Measurements from ENCODE around the gene JMJD1C.

The JMJD1C gene

DNA sequence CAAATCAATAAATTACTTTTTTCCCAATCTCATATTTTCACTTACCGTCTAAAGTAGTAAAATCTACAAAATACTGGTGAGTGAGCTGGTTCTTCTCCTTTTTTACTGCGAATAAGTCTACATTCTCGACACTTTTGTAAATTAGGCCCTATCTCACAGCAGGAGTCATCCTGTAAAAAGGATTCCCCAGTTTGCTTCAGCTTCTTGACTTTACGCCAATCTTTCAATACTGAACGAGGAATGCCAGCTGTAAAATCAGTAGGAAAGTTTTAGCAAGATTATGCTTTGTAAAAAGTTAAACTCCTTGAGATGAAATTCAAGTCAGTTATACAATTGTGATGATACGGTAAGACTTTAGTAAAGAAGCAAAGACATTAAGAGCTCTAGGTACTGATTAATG, 265.3 kb downstream of the JMJD1C start:
- H3K4me3 ChIP-seq (ENCODE audit: low read depth, low read length), result no peak overlapping the region
- TF ChIP-seq, protein P1, sequence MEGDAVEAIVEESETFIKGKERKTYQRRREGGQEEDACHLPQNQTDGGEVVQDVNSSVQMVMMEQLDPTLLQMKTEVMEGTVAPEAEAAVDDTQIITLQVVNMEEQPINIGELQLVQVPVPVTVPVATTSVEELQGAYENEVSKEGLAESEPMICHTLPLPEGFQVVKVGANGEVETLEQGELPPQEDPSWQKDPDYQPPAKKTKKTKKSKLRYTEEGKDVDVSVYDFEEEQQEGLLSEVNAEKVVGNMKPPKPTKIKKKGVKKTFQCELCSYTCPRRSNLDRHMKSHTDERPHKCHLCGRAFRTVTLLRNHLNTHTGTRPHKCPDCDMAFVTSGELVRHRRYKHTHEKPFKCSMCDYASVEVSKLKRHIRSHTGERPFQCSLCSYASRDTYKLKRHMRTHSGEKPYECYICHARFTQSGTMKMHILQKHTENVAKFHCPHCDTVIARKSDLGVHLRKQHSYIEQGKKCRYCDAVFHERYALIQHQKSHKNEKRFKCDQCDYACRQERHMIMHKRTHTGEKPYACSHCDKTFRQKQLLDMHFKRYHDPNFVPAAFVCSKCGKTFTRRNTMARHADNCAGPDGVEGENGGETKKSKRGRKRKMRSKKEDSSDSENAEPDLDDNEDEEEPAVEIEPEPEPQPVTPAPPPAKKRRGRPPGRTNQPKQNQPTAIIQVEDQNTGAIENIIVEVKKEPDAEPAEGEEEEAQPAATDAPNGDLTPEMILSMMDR (IDR thresholded peaks at IDR 0.05; ENCODE audit: low read depth, low read length), result no peak

DNA sequence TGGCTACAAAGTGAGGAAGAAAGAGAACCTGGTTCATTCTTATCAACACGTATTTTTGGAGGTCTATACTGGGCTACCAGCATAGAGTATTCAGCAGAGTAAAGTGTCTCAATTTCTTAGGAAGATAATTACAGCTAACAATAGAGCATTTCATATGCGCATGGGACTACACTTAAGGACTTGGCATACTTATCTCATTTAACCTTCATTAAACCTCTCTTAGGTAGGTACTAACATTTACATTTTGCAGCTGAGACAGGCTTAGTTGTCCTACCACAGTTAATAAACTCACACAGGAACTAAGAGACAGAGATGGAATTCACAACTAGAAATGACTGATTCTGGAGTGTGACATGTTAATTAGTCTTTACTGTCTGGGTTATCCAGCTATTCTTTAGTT, 266.1 kb downstream of the JMJD1C start:
- TF ChIP-seq, protein P1 (IDR thresholded peaks at IDR 0.05; ENCODE audit: low read depth, low read length), result no peak
- H3K4me3 ChIP-seq (ENCODE audit: low read depth, low read length), result no peak overlapping the region

DNA sequence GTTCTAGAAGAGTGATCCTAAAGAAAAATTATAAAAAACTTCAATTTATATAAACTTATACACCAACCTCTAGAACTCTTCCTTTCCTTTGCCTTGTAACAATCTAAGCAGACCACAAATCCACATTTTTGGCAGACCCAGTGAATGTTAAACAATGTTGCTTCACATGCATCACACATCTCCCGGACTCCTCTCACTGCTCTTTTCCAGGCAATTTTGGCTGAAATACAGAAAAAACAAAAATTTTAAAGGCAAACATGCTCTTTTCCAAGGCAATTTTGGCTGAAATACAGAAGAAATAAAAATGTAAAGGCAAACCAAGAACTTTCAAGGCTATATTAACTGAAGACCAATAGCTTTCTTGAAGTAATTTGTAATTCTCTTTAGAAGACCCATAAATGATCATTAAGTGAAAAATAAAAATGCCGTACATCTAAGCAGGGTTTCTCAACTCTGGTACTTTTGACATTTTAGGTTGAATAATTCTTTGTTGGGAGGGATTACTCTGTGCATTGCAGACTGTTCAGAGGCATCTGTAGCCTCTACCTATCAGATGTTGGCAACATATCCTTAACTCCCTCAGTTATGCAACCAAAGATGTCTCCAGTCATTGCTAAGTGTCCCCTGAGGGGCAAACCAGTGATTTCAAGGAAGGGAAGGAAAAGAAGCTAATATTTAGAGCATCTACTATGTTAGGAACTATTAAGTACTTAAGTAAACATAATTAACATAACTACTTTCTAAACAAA, 268.3 kb downstream of the JMJD1C start:
- TF ChIP-seq, protein P1 (IDR thresholded peaks at IDR 0.05; ENCODE audit: low read depth, low read length), result no peak

DNA sequence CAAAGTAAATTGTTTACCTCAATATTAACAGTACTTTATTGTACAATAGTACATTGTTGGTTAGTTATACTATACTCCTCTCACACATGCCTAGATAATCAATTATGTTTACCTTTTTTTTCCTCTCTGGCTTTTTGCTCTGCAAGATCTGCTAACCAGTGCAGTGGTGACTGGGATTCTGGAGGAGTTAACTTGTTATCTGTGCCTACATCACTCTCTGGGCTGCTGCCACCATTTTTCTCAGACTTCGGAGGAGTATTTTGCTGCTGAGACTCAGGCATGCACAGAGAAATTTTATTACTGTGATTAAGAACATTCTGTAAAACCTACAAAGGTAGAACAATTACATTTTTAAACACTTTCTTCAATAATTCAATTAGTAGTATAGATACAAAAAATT, 273.0 kb downstream of the JMJD1C start:
- no peak overlapping the region for H3K4me3 ChIP-seq (ENCODE audit: low read depth, low read length)
- TF ChIP-seq, protein P1 (IDR thresholded peaks at IDR 0.05; ENCODE audit: low read depth, low read length), result no peak

More for the DNA sequence above, 268.3 kb downstream of the JMJD1C start:
- no peak overlapping the region for H3K4me3 ChIP-seq (ENCODE audit: low read depth, low read length)

DNA sequence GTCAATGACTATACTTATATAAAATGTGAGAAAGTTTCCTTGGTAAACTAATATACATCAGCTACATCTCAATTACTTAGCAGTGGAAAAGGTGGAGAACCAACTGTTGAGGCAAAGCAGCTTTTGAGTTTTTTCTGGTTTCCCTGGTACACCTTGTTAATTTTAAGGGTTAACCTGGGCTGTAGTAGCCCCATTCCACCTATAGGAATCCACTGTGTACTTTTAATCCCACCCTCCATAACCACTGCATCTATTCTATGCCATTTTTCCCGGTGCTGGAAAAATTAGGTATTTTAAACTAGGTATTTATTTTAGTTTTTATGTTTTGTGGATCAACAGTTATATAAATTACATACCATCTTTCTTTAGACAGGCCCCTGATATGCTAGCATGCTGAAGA, 290.2 kb downstream of the JMJD1C start:
- TF ChIP-seq, protein P1 (IDR thresholded peaks at IDR 0.05; ENCODE audit: low read depth, low read length), result no peak
- no peak overlapping the region for H3K4me3 ChIP-seq (ENCODE audit: low read depth, low read length)

DNA sequence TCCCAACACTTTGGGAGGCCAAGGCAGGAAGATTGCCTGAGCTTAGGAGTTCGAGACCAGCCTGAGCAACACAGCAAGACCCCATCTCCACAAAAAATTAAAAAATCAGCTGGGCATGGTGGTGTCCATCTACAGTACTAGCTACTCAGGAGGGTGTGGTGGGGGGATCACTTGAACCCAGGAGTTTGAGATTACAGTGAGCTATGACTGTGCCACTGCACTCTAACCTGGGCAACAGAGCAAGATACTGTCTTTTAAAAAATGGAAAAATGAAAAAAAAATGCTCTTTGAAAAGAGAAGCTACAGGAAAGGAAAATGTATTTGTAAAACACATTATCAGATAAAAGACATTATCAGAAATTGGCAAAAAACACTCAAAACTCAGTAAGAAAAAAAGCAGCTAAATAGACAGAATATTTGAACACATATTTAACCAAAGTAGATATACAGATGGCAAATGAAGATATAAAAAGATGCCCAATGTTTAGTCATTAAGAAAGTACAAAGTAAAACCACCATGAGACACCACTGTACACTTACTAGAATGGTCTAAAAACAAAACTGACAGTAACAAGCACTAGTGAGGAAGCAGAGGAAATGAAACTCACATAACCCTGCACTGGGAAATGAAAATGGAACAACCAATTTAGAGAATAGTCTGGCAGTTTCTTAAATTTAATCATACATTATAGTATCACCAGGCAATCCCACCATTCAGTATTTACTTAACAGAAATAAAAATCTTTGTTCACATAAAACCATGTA, 292.1 kb downstream of the JMJD1C start:
- TF ChIP-seq, protein P1 (IDR thresholded peaks at IDR 0.05; ENCODE audit: low read depth, low read length), result no peak
- H3K4me3 ChIP-seq (ENCODE audit: low read depth, low read length), result no peak overlapping the region

DNA sequence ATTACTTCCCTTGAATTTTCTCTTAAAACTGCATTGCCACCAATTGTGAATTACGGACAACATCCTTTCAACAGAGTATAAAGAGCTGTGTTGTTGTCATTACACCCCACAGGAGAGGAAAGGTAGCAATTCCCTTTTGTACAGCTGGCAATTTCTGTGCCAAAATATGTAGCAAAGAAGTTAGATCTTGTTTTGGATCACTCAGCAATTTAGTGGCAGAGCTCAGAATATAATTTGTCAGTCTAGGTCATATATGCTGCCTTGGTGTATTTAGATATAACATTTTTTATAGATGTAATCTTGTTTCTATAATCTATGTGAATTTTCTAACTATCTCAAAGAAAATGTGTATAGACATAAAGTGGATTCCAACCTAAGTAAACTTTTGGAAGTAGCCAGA, 293.9 kb downstream of the JMJD1C start:
- H3K4me3 ChIP-seq (ENCODE audit: low read depth, low read length), result no peak overlapping the region
- TF ChIP-seq, protein P1 (IDR thresholded peaks at IDR 0.05; ENCODE audit: low read depth, low read length), result no peak
